ENCODE results near the gene HSPB1. TPM values are rescaled to one million over a fixed set of nuclear protein-coding genes. Genes with fewer than 3 reads are reported as not detected.
"Not testable (repeated sequence)": the region's sequence is repeated elsewhere in the genome, so short reads cannot be mapped to it uniquely, and the experiment has no call there.

The HSPB1 gene
- total RNA-seq, 1 donor = 72.7 TPM

DNA sequence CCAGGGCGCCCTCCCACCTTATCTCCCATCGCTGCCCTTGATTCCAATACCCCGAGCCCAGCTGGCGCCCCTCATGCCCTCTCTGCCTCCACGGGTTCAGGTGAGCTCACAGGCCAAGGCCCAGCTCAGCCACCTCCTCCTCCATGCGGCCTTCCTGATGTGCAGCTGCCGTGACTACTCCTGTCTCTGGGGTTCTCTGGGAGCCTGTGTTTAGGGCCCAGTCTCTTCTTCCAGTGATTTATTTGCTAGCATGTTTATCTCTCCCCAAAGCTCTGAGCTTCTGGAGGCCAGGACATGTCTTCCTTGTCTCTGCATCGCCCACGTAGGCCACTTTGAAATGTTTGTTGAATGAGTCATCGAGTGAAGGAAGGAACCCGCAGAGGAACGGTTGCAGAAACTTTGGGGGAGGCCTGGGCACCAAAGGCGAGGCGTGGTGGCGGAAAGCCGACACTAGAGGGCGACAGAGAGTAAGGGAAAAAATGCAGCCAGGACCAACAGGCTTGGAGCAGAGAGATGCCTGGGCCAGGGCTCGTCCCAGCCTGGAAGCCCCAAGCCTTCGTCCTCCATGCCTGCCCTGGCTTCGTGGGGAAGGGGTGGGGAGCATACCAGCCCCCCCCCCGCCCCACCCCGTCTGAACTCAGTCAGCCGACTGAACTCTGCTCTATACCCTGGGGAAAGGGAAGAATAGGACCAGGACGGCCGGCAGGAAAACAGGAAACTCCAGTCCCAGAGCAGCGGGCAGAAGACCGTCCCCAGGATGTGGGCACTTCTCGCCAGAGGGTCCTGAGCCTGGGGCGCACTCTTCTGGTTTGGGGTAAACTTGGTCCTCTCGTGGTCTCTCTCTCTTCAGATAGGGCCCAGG is 10.9 kb upstream of the HSPB1 start:
- TF ChIP-seq, protein P1, sequence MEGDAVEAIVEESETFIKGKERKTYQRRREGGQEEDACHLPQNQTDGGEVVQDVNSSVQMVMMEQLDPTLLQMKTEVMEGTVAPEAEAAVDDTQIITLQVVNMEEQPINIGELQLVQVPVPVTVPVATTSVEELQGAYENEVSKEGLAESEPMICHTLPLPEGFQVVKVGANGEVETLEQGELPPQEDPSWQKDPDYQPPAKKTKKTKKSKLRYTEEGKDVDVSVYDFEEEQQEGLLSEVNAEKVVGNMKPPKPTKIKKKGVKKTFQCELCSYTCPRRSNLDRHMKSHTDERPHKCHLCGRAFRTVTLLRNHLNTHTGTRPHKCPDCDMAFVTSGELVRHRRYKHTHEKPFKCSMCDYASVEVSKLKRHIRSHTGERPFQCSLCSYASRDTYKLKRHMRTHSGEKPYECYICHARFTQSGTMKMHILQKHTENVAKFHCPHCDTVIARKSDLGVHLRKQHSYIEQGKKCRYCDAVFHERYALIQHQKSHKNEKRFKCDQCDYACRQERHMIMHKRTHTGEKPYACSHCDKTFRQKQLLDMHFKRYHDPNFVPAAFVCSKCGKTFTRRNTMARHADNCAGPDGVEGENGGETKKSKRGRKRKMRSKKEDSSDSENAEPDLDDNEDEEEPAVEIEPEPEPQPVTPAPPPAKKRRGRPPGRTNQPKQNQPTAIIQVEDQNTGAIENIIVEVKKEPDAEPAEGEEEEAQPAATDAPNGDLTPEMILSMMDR (IDR thresholded peaks at IDR 0.05; ENCODE audit: extremely low read depth, low read depth, low read length) = peak; percentile 99
- H3K4me2 ChIP-seq (ENCODE audit: insufficient read depth, low read length) = peak overlapping the region; percentile 72
- DNase-seq (ENCODE audit: insufficient read length, low spot score, missing footprints) = peak; percentile 97
- no peaks in the 10 kb centered on the region for H3K9me3 ChIP-seq (ENCODE audit: low read depth, low read length)
- H3K4me1 ChIP-seq (ENCODE audit: insufficient read depth, low read length) = peaks cover 38% of the 10 kb centered on the region
- H4K20me1 ChIP-seq (ENCODE audit: insufficient read depth, low read length) = no peaks in the 10 kb centered on the region
- no peaks in the 10 kb centered on the region for H3K79me2 ChIP-seq (ENCODE audit: insufficient read depth, low read length)
- H3K36me3 ChIP-seq (ENCODE audit: insufficient read depth, low read length) = no peaks in the 10 kb centered on the region
- H2AFZ ChIP-seq (ENCODE audit: low read length) = peak overlapping the region; percentile 86
- peak overlapping the region; percentile 55 for H3K4me3 ChIP-seq (ENCODE audit: insufficient read depth, low read length)
- H3K27ac ChIP-seq (ENCODE audit: low read depth, low read length) = peak overlapping the region; percentile 84
- no peaks in the 10 kb centered on the region for H3K27me3 ChIP-seq (ENCODE audit: insufficient read depth, low read length)

DNA sequence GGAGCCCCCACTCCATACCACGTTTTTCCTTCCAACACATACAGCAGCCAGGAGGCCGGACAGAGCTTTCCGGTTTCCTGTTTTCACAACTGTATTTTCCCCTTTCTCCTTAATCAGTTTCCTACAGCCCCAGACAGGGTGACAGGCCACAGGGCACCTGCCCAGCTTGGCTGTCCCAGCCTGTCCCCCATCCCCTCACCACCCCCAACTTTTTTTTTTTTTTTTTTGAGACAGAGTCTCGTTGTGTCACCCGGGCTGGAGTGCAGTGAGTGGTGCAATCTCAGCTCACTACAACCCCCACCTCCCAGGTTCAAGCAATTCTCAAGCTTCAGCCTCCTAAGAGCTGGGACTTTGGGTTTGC is 10.3 kb upstream of the HSPB1 start:
- H3K9me3 ChIP-seq (ENCODE audit: low read depth, low read length) = no peaks in the 10 kb centered on the region
- TF ChIP-seq, protein P1 (IDR thresholded peaks at IDR 0.05; ENCODE audit: extremely low read depth, low read depth, low read length) = no peak
- peak overlapping the region; percentile 84 for H3K27ac ChIP-seq (ENCODE audit: low read depth, low read length)
- no peak for DNase-seq (ENCODE audit: insufficient read length, low spot score, missing footprints)
- peak overlapping the region; percentile 72 for H3K4me2 ChIP-seq (ENCODE audit: insufficient read depth, low read length)
- H3K4me3 ChIP-seq (ENCODE audit: insufficient read depth, low read length) = peak overlapping the region; percentile 55
- no peaks in the 10 kb centered on the region for H3K27me3 ChIP-seq (ENCODE audit: insufficient read depth, low read length)
- H3K79me2 ChIP-seq (ENCODE audit: insufficient read depth, low read length) = no peaks in the 10 kb centered on the region
- peaks cover 44% of the 10 kb centered on the region for H3K4me1 ChIP-seq (ENCODE audit: insufficient read depth, low read length)
- H2AFZ ChIP-seq (ENCODE audit: low read length) = peak overlapping the region; percentile 86
- H3K36me3 ChIP-seq (ENCODE audit: insufficient read depth, low read length) = no peaks in the 10 kb centered on the region
- H4K20me1 ChIP-seq (ENCODE audit: insufficient read depth, low read length) = no peaks in the 10 kb centered on the region

DNA sequence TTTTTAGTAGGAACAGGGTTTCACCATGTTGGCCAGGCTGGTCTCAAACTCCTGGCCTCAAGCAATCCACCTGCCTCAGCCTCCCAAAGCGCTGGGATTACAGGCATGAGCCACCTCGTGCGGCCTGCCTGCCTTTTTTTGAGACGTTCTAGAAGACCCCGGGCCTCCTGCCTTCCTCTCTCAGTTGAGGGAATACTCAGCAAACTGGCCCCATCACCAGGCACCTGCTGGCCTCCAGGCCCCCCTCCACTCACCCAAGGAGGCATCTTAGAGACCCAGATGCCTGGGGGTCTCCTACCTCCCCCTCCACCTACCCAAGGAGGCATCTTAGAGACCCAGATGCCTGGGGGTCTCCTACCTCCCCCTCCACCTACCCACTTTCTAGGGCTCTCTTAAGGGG is 9.6 kb upstream of the HSPB1 start:
- H3K79me2 ChIP-seq (ENCODE audit: insufficient read depth, low read length); DNase-seq (ENCODE audit: insufficient read length, low spot score, missing footprints); H3K27me3 ChIP-seq (ENCODE audit: insufficient read depth, low read length); H3K4me3 ChIP-seq (ENCODE audit: insufficient read depth, low read length); H3K27ac ChIP-seq (ENCODE audit: low read depth, low read length); H4K20me1 ChIP-seq (ENCODE audit: insufficient read depth, low read length); H3K9me3 ChIP-seq (ENCODE audit: low read depth, low read length); H3K4me2 ChIP-seq (ENCODE audit: insufficient read depth, low read length); H2AFZ ChIP-seq (ENCODE audit: low read length); H3K36me3 ChIP-seq (ENCODE audit: insufficient read depth, low read length): not testable (repeated sequence)
- H3K4me1 ChIP-seq (ENCODE audit: insufficient read depth, low read length) = peaks cover 51% of the 10 kb centered on the region

- H3K9me3 ChIP-seq (ENCODE audit: low read depth, low read length) = no peaks in the 10 kb centered on the region
- TF ChIP-seq, protein P1 (IDR thresholded peaks at IDR 0.05; ENCODE audit: extremely low read depth, low read depth, low read length) = no peak
- H3K27me3 ChIP-seq (ENCODE audit: insufficient read depth, low read length) = no peaks in the 10 kb centered on the region
- peak overlapping the region; percentile 90 for H3K27ac ChIP-seq (ENCODE audit: low read depth, low read length)
- H4K20me1 ChIP-seq (ENCODE audit: insufficient read depth, low read length) = no peaks in the 10 kb centered on the region
- no peaks in the 10 kb centered on the region for H3K79me2 ChIP-seq (ENCODE audit: insufficient read depth, low read length)
- H3K36me3 ChIP-seq (ENCODE audit: insufficient read depth, low read length) = no peaks in the 10 kb centered on the region
- no peak overlapping the region for H2AFZ ChIP-seq (ENCODE audit: low read length)
- no peak overlapping the region for H3K4me3 ChIP-seq (ENCODE audit: insufficient read depth, low read length)
- H3K4me2 ChIP-seq (ENCODE audit: insufficient read depth, low read length) = no peak overlapping the region
- peak; percentile 9 for DNase-seq (ENCODE audit: insufficient read length, low spot score, missing footprints)
- peaks cover 51% of the 10 kb centered on the region for H3K4me1 ChIP-seq (ENCODE audit: insufficient read depth, low read length)
Measured at GRCh38 chr7:76293407-76293901, 9.0 kb upstream of the HSPB1 start.

Data from osteoblast (primary cell).